Peyer's patch (tissue), 4 donors: Measurements from ENCODE around the gene ELOVL6.

Source experiments
- POLR2A ChIP-seq, 2 donors: fragments of 450-650 bp; IDR thresholded peaks; one replicate each; pipeline ENCODE4 v1.5.1; 2017; ENCODE audit warnings: antibody characterized with exemption in 2 of 2, mild to moderate bottlenecking in 2 of 2, moderate library complexity in 2 of 2
- TF ChIP-seq, protein P1 (sequence below), 6 experiments: fragments of 450-650 bp in 4 of 6; fragments of 200-600 bp in 2 of 6; sonication (generic) in 1 of 6; IDR thresholded peaks; one replicate each; pipeline ENCODE4 v1.5.1; 2017 to 2019; ENCODE audit warnings: antibody characterized with exemption in 6 of 6, mild to moderate bottlenecking in 3 of 6, moderate library complexity in 1 of 6

DNA sequence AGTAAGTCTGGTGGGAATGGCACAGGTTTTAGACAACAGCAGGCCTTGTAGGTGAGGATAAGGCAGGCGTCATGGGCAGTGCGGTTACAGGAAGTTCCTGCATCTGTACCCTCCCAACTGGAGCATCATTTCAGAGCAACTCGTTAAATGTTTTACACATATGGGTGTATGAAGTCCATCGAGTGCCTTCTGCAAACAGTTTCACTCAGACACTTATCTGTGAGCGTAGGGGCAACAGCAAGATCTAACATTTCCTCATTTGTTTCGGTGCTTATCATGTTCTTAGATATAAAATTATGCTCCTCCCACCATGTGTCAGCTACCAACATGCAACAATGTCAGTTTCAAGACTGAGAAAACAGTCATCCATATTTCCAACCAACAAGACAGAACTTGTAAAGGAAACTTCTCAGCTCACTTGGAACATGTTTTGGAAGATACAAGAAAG, 69.9 kb downstream of the ELOVL6 start:
- TF ChIP-seq, protein P1, sequence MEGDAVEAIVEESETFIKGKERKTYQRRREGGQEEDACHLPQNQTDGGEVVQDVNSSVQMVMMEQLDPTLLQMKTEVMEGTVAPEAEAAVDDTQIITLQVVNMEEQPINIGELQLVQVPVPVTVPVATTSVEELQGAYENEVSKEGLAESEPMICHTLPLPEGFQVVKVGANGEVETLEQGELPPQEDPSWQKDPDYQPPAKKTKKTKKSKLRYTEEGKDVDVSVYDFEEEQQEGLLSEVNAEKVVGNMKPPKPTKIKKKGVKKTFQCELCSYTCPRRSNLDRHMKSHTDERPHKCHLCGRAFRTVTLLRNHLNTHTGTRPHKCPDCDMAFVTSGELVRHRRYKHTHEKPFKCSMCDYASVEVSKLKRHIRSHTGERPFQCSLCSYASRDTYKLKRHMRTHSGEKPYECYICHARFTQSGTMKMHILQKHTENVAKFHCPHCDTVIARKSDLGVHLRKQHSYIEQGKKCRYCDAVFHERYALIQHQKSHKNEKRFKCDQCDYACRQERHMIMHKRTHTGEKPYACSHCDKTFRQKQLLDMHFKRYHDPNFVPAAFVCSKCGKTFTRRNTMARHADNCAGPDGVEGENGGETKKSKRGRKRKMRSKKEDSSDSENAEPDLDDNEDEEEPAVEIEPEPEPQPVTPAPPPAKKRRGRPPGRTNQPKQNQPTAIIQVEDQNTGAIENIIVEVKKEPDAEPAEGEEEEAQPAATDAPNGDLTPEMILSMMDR (IDR thresholded peaks at IDR 0.05) = no peak
- no peak for TF ChIP-seq POLR2A (IDR thresholded peaks at IDR 0.05)
